K562 (cell line): ENCODE data around the gene PTPRE. TPM values are rescaled to one million over a fixed set of nuclear protein-coding genes. Genes with fewer than 3 reads are reported as not detected.

Experiments
- ATAC-seq: fragments of 200-7000 bp; cut with Tn5 transposase; 3 replicates; pipeline ENCODE4 v1.9.1; 2020; ENCODE audit warnings: moderate library complexity
- BruUV-seq: library from RNA; stranded (reverse); fragments of 400-500 nt; replicated peaks from 2 replicates; lab custom pipeline; 2021; lab: Mats Ljungman, UMichigan
- CTCF ChIA-PET: fragments of 300-600 bp; formaldehyde crosslinking; extraction: SDS; loops from one replicate; lab custom pipeline; 2021; ENCODE audit warnings: low intra/inter-chr PET ratio; lab: Yijun Ruan, JAX
- POLR2A ChIA-PET: fragments of 300-600, 350-650 bp; sonication (Branson Sonifier 250); formaldehyde crosslinking; extraction: SDS; loops from one replicate; lab custom pipeline; 2021; ENCODE audit warnings: antibody characterized with exemption, inconsistent platforms; lab: Yijun Ruan, JAX
- DNase-seq, 4 experiments: peaks; one replicate each; pipeline versions ENCODE4 v3.0.0 to v3.0.0-alpha.2; 2011 to 2018; ENCODE audit warnings: low spot score in 3 of 4, mixed read lengths in 3 of 4; ENCODE audit errors: extremely low read depth in 1 of 4
- FAIRE-seq: peaks from 2 replicates; lab custom pipeline; 2011; peaks lifted over from hg19 to GRCh38; lab: Jason Lieb, UNC
- H2AFZ ChIP-seq: 2 replicates; pipeline ENCODE4 v1.6.0; 2011; ENCODE audit warnings: low read depth, low read length, control low read depth, inconsistent platforms
- H3K27ac ChIP-seq: fragments of 200-600 bp; 3 replicates; pipeline ENCODE4 v1.8.0; 2011; ENCODE audit warnings: low read depth, mild to moderate bottlenecking, control low read depth, inconsistent platforms, low read length, moderate library complexity, mixed read lengths; ENCODE audit errors: extremely low read depth
- H3K27me3 ChIP-seq, 2 experiments: fragments of 300-600 bp in 1 of 2; 2 replicates in 1 of 2; 3 replicates in 1 of 2; pipeline versions ENCODE4 v1.6.0 to v1.8.0; 2011; ENCODE audit warnings: inconsistent platforms in 2 of 2, low read length in 2 of 2, mild to moderate bottlenecking in 1 of 2, mixed read lengths in 1 of 2, moderate library complexity in 1 of 2; ENCODE audit not compliant: control insufficient read depth in 2 of 2, insufficient read depth in 2 of 2
- H3K36me3 ChIP-seq: fragments of 300-600 bp; 3 replicates; pipeline ENCODE4 v1.8.0; 2011; ENCODE audit warnings: mild to moderate bottlenecking, low read length, inconsistent platforms; ENCODE audit not compliant: control insufficient read depth, insufficient read depth
- H3K4me1 ChIP-seq, 2 experiments: fragments of 200-600 bp in 1 of 2; replicated peaks in 1 of 2; 2 replicates in 1 of 2; 3 replicates in 1 of 2; pipeline versions ENCODE4 v1.5.1 to v1.8.0; 2011; ENCODE audit warnings: inconsistent platforms in 2 of 2, low read length in 2 of 2, mild to moderate bottlenecking in 1 of 2, mixed read lengths in 1 of 2, moderate library complexity in 1 of 2; ENCODE audit not compliant: control insufficient read depth in 2 of 2, insufficient read depth in 2 of 2
- H3K4me2 ChIP-seq: 2 replicates; pipeline ENCODE4 v1.6.1; 2011; ENCODE audit warnings: low read length, control low read depth, inconsistent platforms, mixed read lengths; ENCODE audit not compliant: insufficient read depth
- H3K4me3 ChIP-seq: fragments of 200-600 bp; sonication (generic), shearing (Covaris generic); 2 replicates; pipeline ENCODE4 v1.5.1; 2016; ENCODE audit warnings: control low read depth, inconsistent platforms
- H3K79me2 ChIP-seq: fragments of 200-600 bp; 3 replicates; pipeline ENCODE4 v1.8.0; 2011; ENCODE audit warnings: low read length, inconsistent platforms; ENCODE audit not compliant: control insufficient read depth, insufficient read depth
- H3K9ac ChIP-seq, 2 experiments: 2 replicates each; pipeline versions ENCODE4 v1.6.0 to v1.6.1; 2011; ENCODE audit warnings: low read depth in 2 of 2, low read length in 2 of 2, control low read depth in 1 of 2, inconsistent platforms in 1 of 2, mild to moderate bottlenecking in 1 of 2, mixed read lengths in 1 of 2; ENCODE audit not compliant: insufficient read depth in 1 of 2
- H3K9me1 ChIP-seq: one replicate; pipeline ENCODE4 v1.6.0; 2011; ENCODE audit warnings: inconsistent platforms, mild to moderate bottlenecking, low read length, moderate library complexity; ENCODE audit not compliant: control insufficient read depth, insufficient read depth
- H3K9me3 ChIP-seq: replicated peaks from 2 replicates; pipeline ENCODE4 v1.5.1; 2011; ENCODE audit warnings: low read depth, low read length, inconsistent platforms; ENCODE audit not compliant: control insufficient read depth, insufficient read depth
- H4K20me1 ChIP-seq: replicated peaks from 2 replicates; pipeline ENCODE4 v1.6.1; 2011; ENCODE audit warnings: low read length, inconsistent platforms, mixed read lengths; ENCODE audit not compliant: control insufficient read depth, insufficient read depth
- ADNP ChIP-seq: fragments of 200-800 bp; sonication (Bioruptor generic); IDR thresholded peaks from 2 replicates; pipeline ENCODE4 v1.6.1; 2016; ENCODE audit warnings: missing genetic modification characterization, missing compliant biosample characterization
- BDP1 ChIP-seq: IDR thresholded peaks from 3 replicates; pipeline ENCODE4 v1.6.1; 2011; ENCODE audit not compliant: insufficient read length, insufficient read depth
- CGGBP1 ChIP-seq: fragments of 250-450 bp; sonication (Bioruptor Pico); IDR thresholded peaks from 2 replicates; pipeline ENCODE4 v1.9.0; 2021; ENCODE audit warnings: mild to moderate bottlenecking
- EZH2 ChIP-seq: IDR thresholded peaks from 2 replicates; pipeline ENCODE4 v1.6.1; 2012; ENCODE audit warnings: low read depth, mild to moderate bottlenecking, inconsistent platforms, low read length, borderline replicate concordance
- HDGF ChIP-seq: fragments of 450-650 bp; IDR thresholded peaks from 2 replicates; pipeline ENCODE4 v1.6.1; 2016
- HLTF ChIP-seq: fragments of 450-650 bp; IDR thresholded peaks from 2 replicates; pipeline ENCODE4 v1.6.1; 2016
- HNRNPLL ChIP-seq: fragments of 200-400 bp; formaldehyde crosslinking; IDR thresholded peaks from 2 replicates; pipeline ENCODE4 v1.6.1; 2017; ENCODE audit warnings: low read length, low read depth, mild to moderate bottlenecking; ENCODE audit not compliant: poor library complexity, severe bottlenecking
- JUN ChIP-seq, 2 experiments: sonication (generic) in 1 of 2; formaldehyde crosslinking in 1 of 2; IDR thresholded peaks; 2 replicates each; pipeline versions ENCODE4 v1.6.1 to v1.8.0; 2012 to 2022; ENCODE audit warnings: borderline replicate concordance in 2 of 2, mild to moderate bottlenecking in 2 of 2, improper control_type of control experiment in 1 of 2, low read depth in 1 of 2, low read length in 1 of 2, missing genetic modification reagents in 1 of 2
- MCM5 ChIP-seq: fragments of 450-650 bp; IDR thresholded peaks from 2 replicates; pipeline ENCODE4 v1.6.1; 2016; ENCODE audit warnings: low read depth
- MYNN ChIP-seq, 2 experiments: sonication (generic); formaldehyde crosslinking in 1 of 2; IDR thresholded peaks; 2 replicates each; pipeline versions ENCODE4 v1.5.0 to v1.6.1; 2016 to 2020; ENCODE audit warnings: antibody characterized with exemption in 1 of 2, missing genetic modification reagents in 1 of 2
- NFATC3 ChIP-seq: fragments of 450-650 bp; IDR thresholded peaks from 2 replicates; pipeline ENCODE4 v1.6.1; 2017; ENCODE audit warnings: mild to moderate bottlenecking
- SOX6 ChIP-seq: fragments of 450-650 bp; IDR thresholded peaks from 2 replicates; pipeline ENCODE4 v1.6.1; 2014; ENCODE audit warnings: mild to moderate bottlenecking
- ZC3H11A ChIP-seq: IDR thresholded peaks from 2 replicates; pipeline ENCODE4 v1.6.1; 2012; ENCODE audit warnings: low read depth, low read length, improper control_type of control experiment
- ZHX1 ChIP-seq: fragments of 150-350 bp; conservative IDR thresholded peaks from 2 replicates; pipeline ENCODE4 v1.6.1; 2014; ENCODE audit warnings: low read length
- ZNF41 ChIP-seq: fragments of 250-450 bp; sonication (Bioruptor Pico); conservative IDR thresholded peaks from 2 replicates; pipeline ENCODE4 v1.4.0; 2020; ENCODE audit warnings: mild to moderate bottlenecking
- WGBS: fragments of 100-300 bp; shearing (Covaris generic); methylation state at CpG from one replicate; pipeline ENCODE4 v1.1.6; 2016; ENCODE audit warnings: low coverage, mixed read lengths; ENCODE audit not compliant: insufficient coverage; ENCODE audit errors: missing lambda C conversion rate; 5-methylcytosine and 5-hydroxymethylcytosine counted together
- in situ Hi-C: fragments of 300-500 bp; cut with MboI; formaldehyde crosslinking; loops from 4 replicates; pipeline ENCODE4 v1.15.0; 2018; ENCODE audit warnings: inconsistent platforms, mixed read lengths
- intact Hi-C: fragments of 100-400 bp; cut with micrococcal nuclease; formaldehyde crosslinking; loops from 2 replicates; pipeline ENCODE4 v1.14.2; 2022
- polyA plus RNA-seq, 8 experiments: library from polyadenylated mRNA; depleted of rRNA in 4 of 8; stranded (reverse) in 5 of 8; unstranded in 3 of 8; fragments of >200 nt; fragmentation: Nextera tagmentation in 2 of 8; fragmentation: Illumina TruSeq in 1 of 8; extraction: Ambion mirVana in 2 of 8; extraction: Trizol in 1 of 8; gene quantifications; 2 replicates each; pipeline versions ENCODE4 v1.2.1 to v1.2.3, GENCODE V29; 2011 to 2014; ENCODE audit warnings: inconsistent platforms in 1 of 8, missing spikeins in 1 of 8
- total RNA-seq, 7 experiments: library from RNA; depleted of rRNA in 6 of 7; stranded (reverse); fragments of >200 nt in 6 of 7; fragmentation: Illumina TruSeq in 2 of 7; extraction: Trizol in 2 of 7; gene quantifications; 2 replicates each; pipeline versions ENCODE4 v1.2.1 to v1.2.3, GENCODE V29; 2011 to 2021; ENCODE audit warnings: low replicate concordance in 1 of 7
- TF ChIP-seq, protein P1 (sequence below): fragments of 450-650 bp; IDR thresholded peaks from 2 replicates; pipeline ENCODE4 v1.6.1; 2016; ENCODE audit warnings: antibody characterized with exemption
- TF ChIP-seq, protein P2 (sequence below): fragments of 450-650 bp; formaldehyde crosslinking; IDR thresholded peaks from 2 replicates; pipeline ENCODE4 v1.4.0; 2020; ENCODE audit warnings: mild to moderate bottlenecking, moderate library complexity

Gene PTPRE
- total and polyA plus RNA-seq, 9 of the 15 experiments (the other 6 are each of a cell fraction or from before 2014, with no cell fraction given): 0.01 to 0.13 (median 0.04) TPM; not detected in 4

DNA sequence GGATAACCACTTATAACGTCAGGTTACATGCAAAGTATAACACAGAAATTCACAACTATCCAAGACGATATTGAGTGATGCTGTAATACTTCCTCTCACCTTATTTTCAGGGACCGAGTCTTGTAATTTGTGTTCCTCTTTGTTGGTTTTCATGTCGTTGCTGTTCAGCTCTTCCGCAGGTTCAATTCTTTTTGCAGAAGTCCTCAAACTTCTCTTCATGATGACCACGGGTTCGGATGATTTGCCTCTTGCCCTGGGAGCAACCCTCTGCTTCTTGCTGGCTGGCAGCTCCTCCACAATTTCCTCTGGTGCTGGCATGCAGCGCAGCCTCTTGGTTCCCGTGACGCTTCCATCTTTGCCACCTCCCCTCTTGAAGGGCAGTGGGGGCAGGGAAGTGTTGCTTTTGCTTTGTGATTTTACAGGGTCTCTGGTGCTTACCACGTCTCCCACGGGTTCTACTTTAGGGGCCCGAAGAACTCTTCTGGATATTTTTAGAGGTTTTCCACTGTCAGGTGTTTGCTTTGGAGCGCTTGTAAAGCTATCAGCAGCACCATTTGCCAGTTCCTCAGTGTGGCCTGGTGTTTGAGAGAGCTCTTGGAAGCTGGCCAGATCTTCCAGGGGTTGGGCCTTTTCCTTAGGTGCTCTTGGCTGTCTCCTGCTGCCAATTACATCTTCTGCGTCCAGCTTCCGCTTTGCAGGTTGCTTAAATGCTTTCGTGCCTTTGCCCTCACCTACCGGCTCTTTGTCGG lies 195.8 kb downstream of the PTPRE start:
- no peaks in the 10 kb centered on the region for H3K9me3 ChIP-seq
- in situ Hi-C loops (no loop called here), intact Hi-C loops (no loop called here)
- CTCF ChIA-PET: no interaction called here
- BruUV-seq: no TSS peak
- peaks cover 100% of the 10 kb centered on the region for H3K36me3 ChIP-seq
- no peaks in the 10 kb centered on the region for H3K9me1 ChIP-seq
- POLR2A ChIA-PET: interaction anchor here (0.6 to 1.5 kb wide), 3 partner anchors 11 to 167 kb away, joined by 3 to 4 read pairs (median 4); no protein-coding TSS in a partner anchor
- WGBS: 84% methylated on average over 16 of the region's 19 CpGs
- no peak for ATAC-seq
- FAIRE-seq: no peak
- H3K27me3 ChIP-seq: no peaks in the 10 kb centered on the region
- no peak overlapping the region for H3K4me2 ChIP-seq
- no peaks in the 10 kb centered on the region; the same call in 2 of the 3 replicates for H3K79me2 ChIP-seq
- H3K4me3 ChIP-seq: no peak overlapping the region
- H4K20me1 ChIP-seq: no peaks in the 10 kb centered on the region
- DNase-seq: no peak
- no peaks in the 10 kb centered on the region for H3K4me1 ChIP-seq
- H2AFZ ChIP-seq: no peak overlapping the region
- no peak overlapping the region for H3K9ac ChIP-seq
- no peak overlapping the region for H3K27ac ChIP-seq
- TF ChIP-seq MCM5: no peak
- no peak for TF ChIP-seq SOX6
- no peak for TF ChIP-seq BDP1
- TF ChIP-seq ADNP (tag): no peak
- TF ChIP-seq, protein P1, sequence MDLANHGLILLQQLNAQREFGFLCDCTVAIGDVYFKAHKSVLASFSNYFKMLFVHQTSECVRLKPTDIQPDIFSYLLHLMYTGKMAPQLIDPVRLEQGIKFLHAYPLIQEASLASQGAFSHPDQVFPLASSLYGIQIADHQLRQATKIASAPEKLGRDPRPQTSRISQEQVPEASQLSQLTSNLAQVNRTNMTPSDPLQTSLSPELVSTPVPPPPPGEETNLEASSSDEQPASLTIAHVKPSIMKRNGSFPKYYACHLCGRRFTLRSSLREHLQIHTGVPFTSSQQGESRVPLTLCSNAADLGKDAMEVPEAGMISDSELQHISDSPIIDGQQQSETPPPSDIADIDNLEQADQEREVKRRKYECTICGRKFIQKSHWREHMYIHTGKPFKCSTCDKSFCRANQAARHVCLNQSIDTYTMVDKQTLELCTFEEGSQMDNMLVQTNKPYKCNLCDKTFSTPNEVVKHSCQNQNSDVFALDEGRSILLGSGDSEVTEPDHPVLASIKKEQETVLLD: no peak
- TF ChIP-seq ZC3H11A: no peak
- no peak for TF ChIP-seq CGGBP1 (CRISPR knock-in tag)
- no peak for TF ChIP-seq HLTF
- TF ChIP-seq, protein P2, sequence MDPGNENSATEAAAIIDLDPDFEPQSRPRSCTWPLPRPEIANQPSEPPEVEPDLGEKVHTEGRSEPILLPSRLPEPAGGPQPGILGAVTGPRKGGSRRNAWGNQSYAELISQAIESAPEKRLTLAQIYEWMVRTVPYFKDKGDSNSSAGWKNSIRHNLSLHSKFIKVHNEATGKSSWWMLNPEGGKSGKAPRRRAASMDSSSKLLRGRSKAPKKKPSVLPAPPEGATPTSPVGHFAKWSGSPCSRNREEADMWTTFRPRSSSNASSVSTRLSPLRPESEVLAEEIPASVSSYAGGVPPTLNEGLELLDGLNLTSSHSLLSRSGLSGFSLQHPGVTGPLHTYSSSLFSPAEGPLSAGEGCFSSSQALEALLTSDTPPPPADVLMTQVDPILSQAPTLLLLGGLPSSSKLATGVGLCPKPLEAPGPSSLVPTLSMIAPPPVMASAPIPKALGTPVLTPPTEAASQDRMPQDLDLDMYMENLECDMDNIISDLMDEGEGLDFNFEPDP (CRISPR knock-in tag): no peak
- no peak for TF ChIP-seq ZNF41 (CRISPR knock-in tag)
- no peak for TF ChIP-seq JUN (IDR thresholded peaks at IDR 0.05; ENCODE audit: borderline replicate concordance, low read depth, low read length)
- TF ChIP-seq JUN (CRISPR knock-in tag; IDR thresholded peaks at IDR 0.05; ENCODE audit: borderline replicate concordance): no peak
- no peak for TF ChIP-seq HNRNPLL
- no peak for TF ChIP-seq NFATC3
- TF ChIP-seq MYNN (IDR thresholded peaks at IDR 0.05): no peak
- TF ChIP-seq MYNN (CRISPR knock-in tag; IDR thresholded peaks at IDR 0.05): no peak
- no peak for TF ChIP-seq EZH2
- TF ChIP-seq HDGF: no peak
- no peak for TF ChIP-seq ZHX1
